ENCODE results near the gene KMT2E. TPM values are rescaled to one million over a fixed set of nuclear protein-coding genes. Genes with fewer than 3 reads are reported as not detected.
"Not testable (repeated sequence)": the region's sequence is repeated elsewhere in the genome, so short reads cannot be mapped to it uniquely, and the experiment has no call there.

Gene KMT2E
- total RNA-seq, 1 experiment from 2014 or later = 49.7 TPM

DNA sequence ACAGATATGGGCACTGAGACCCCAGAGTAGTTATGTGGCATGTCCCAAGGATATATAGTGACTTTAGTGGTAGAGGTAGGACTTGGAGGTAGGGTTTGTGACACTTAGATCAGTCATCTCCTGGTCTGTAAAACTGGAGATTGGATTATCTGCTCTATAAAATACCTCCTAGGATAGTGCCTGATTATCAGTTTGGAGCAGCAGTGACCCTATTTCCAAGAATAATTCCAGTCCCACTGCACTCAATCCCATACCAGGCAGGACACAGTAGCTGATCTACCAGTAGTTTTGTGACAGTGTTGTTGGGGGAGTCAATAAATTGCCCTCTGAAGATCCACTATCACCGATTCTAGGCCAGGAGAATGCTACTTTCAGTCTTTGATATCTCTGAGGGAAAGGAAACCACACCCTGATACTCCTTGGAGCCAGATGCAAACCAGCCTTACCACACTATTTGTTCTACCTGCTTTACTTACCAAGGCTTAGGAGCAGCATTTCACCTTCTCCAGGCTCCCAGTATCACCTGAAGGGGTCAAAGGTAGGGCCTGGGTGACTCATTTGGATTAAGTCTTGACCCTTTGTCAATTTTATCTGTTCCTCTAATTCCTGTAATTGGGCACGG, 30.6 kb downstream of the KMT2E start:
- TF ChIP-seq, protein P1, sequence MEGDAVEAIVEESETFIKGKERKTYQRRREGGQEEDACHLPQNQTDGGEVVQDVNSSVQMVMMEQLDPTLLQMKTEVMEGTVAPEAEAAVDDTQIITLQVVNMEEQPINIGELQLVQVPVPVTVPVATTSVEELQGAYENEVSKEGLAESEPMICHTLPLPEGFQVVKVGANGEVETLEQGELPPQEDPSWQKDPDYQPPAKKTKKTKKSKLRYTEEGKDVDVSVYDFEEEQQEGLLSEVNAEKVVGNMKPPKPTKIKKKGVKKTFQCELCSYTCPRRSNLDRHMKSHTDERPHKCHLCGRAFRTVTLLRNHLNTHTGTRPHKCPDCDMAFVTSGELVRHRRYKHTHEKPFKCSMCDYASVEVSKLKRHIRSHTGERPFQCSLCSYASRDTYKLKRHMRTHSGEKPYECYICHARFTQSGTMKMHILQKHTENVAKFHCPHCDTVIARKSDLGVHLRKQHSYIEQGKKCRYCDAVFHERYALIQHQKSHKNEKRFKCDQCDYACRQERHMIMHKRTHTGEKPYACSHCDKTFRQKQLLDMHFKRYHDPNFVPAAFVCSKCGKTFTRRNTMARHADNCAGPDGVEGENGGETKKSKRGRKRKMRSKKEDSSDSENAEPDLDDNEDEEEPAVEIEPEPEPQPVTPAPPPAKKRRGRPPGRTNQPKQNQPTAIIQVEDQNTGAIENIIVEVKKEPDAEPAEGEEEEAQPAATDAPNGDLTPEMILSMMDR (IDR thresholded peaks at IDR 0.05; ENCODE audit: unreplicated experiment) = no peak
- Mint-ChIP-seq H3K4me1 (ENCODE audit: insufficient read depth, unreplicated experiment) (peaks cover 13% of the 10 kb centered on the region), H3K27me3 (ENCODE audit: insufficient read depth, unreplicated experiment) (no peaks in the 10 kb centered on the region), H3K4me3 (ENCODE audit: unreplicated experiment) (no peak overlapping the region), H3K27ac (ENCODE audit: low read depth, unreplicated experiment) (no peak overlapping the region), H3K9me3 (ENCODE audit: unreplicated experiment) (no peaks in the 10 kb centered on the region), H3K36me3 (ENCODE audit: insufficient read depth, unreplicated experiment) (peaks cover 69% of the 10 kb centered on the region)
- DNase-seq (ENCODE audit: unreplicated experiment) = no peak
- intact Hi-C loops (cut with micrococcal nuclease) = no loop called here
- BruUV-seq (replicated peaks) = no TSS peak
- ChIA-PET POLR2A (no interaction called here), CTCF (interaction anchor here (2.4 kb wide), 1 partner anchor 63 kb away, joined by 9 read pairs; no protein-coding TSS in a partner anchor)

DNA sequence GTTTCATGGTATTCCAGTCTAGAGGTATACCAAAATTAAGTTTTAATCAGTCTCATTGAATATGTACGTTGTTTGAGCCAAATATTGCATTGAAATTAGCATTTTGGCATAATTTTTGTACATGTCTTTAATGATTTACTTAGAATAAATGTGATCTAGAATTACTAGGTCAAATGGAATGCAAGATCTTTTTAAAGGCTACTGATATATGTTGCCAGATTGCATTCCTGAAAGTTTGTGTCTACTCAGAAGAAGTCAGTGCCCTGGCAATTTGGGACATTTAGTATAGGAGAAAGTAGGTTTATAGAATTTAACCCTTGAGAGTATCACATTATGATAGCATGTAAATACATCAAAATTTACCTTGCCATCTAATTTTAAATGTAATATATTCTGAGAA, 32.4 kb downstream of the KMT2E start:
- DNase-seq (ENCODE audit: unreplicated experiment) = no peak
- BruUV-seq (replicated peaks) = no TSS peak
- intact Hi-C loops (cut with micrococcal nuclease) = no loop called here
- Mint-ChIP-seq H3K4me3 (ENCODE audit: unreplicated experiment) (no peak overlapping the region), H3K36me3 (ENCODE audit: insufficient read depth, unreplicated experiment) (peaks cover 67% of the 10 kb centered on the region), H3K4me1 (ENCODE audit: insufficient read depth, unreplicated experiment) (peaks cover 13% of the 10 kb centered on the region), H3K27me3 (ENCODE audit: insufficient read depth, unreplicated experiment) (no peaks in the 10 kb centered on the region), H3K27ac (ENCODE audit: low read depth, unreplicated experiment) (peak overlapping the region; percentile 37), H3K9me3 (ENCODE audit: unreplicated experiment) (no peaks in the 10 kb centered on the region)
- ChIA-PET POLR2A (no interaction called here), CTCF (no interaction called here)
- TF ChIP-seq, protein P1 (IDR thresholded peaks at IDR 0.05; ENCODE audit: unreplicated experiment) = no peak

DNA sequence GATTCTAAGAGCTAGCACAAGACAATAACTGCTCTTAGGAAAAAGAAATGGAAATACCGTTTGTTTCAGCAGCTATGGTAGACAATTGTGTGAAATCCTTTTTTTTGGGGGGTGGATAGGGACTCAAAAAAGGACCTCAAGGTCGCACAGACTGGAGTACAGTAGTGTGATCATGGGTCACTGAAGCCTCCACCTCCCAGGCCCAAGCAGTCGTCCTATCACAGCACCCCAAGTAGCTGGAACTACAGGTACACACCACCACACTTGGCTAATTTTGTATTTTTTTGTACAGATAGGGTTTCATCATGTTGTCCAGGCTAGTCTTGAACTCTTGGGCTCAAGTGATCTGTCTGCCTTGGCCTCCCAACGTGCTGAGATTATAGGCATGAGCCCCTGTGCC, 33.9 kb downstream of the KMT2E start:
- ChIA-PET CTCF (interaction anchor here (0.7 to 1.8 kb wide), 4 partner anchors 11 to 68 kb away, joined by 3 to 9 read pairs (median 4); no protein-coding TSS in a partner anchor), POLR2A (interaction anchor here (0.6 to 1.4 kb wide), 5 partner anchors 10 to 57 kb away, joined by 3 to 5 read pairs (median 4); no protein-coding TSS in a partner anchor)
- BruUV-seq (replicated peaks) = no TSS peak

DNA sequence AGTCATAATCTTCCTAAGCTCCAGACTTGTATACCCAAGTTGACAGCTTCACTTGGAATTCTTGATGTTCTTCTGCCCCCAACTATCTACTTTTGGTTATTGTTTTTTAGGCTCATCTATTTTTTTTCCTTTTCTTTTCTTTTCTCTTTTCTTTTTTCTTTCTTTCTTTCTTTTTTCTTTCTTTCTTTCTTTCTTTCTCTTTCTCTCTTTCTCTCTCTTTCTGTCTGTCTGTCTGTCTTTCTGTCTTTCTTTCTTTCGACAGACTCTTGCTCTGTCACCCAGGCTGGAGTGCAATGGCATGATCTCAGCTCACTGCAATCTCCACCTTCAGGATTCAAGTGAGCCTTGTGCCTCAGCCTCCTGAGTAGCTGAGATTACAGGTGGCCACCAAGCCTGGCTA, 36.5 kb downstream of the KMT2E start:
- DNase-seq (ENCODE audit: unreplicated experiment) = no peak
- Mint-ChIP-seq H3K36me3 (ENCODE audit: insufficient read depth, unreplicated experiment) (peaks cover 76% of the 10 kb centered on the region), H3K4me1 (ENCODE audit: insufficient read depth, unreplicated experiment) (peaks cover 30% of the 10 kb centered on the region), H3K27ac (ENCODE audit: low read depth, unreplicated experiment) (peak overlapping the region; percentile 59), H3K4me3 (ENCODE audit: unreplicated experiment) (no peak overlapping the region), H3K27me3 (ENCODE audit: insufficient read depth, unreplicated experiment) (no peaks in the 10 kb centered on the region), H3K9me3 (ENCODE audit: unreplicated experiment) (no peaks in the 10 kb centered on the region)
- BruUV-seq (replicated peaks) = no TSS peak
- ChIA-PET POLR2A (interaction anchor here (0.9 to 1.4 kb wide), 3 partner anchors 10 to 401 kb away, joined by 3 to 4 read pairs (median 3); no protein-coding TSS in a partner anchor), CTCF (interaction anchor here (1.5 kb wide), 1 partner anchor 8 kb away, joined by 4 read pairs; no protein-coding TSS in a partner anchor)
- intact Hi-C loops (cut with micrococcal nuclease) = no loop called here
- TF ChIP-seq, protein P1 (IDR thresholded peaks at IDR 0.05; ENCODE audit: unreplicated experiment) = no peak

More for the DNA sequence above, 33.9 kb downstream of the KMT2E start:
- TF ChIP-seq, protein P1 (IDR thresholded peaks at IDR 0.05; ENCODE audit: unreplicated experiment) = no peak
- DNase-seq (ENCODE audit: unreplicated experiment) = no peak
- no peaks in the 10 kb centered on the region for H3K27me3 Mint-ChIP-seq (ENCODE audit: insufficient read depth, unreplicated experiment)
- no peaks in the 10 kb centered on the region for H3K9me3 Mint-ChIP-seq (ENCODE audit: unreplicated experiment)
- peaks cover 74% of the 10 kb centered on the region for H3K36me3 Mint-ChIP-seq (ENCODE audit: insufficient read depth, unreplicated experiment)
- H3K27ac Mint-ChIP-seq (ENCODE audit: low read depth, unreplicated experiment) = no peak overlapping the region
- peaks cover 18% of the 10 kb centered on the region for H3K4me1 Mint-ChIP-seq (ENCODE audit: insufficient read depth, unreplicated experiment)
- intact Hi-C loops (cut with micrococcal nuclease) = no loop called here
- H3K4me3 Mint-ChIP-seq (ENCODE audit: unreplicated experiment) = no peak overlapping the region

DNA sequence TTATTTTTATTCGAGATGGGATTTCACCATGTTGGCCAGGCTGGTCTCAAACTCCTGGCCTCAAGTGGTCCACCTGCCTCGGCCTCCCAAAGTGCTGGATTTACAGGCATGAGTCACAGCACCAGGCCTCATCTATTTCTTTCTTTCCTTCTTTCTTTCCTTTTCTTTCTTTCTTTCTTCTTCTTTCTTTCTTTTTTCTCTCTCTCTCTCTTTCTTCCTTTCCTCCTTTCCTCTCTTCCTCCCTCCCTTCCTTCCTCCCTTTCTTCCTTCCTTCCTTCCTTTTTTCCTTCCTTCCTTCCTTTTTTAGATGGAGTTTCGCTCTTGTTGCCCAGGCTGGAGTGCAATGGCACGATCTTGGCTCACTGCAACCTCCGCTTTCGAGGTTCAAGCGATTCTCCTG, 36.9 kb downstream of the KMT2E start:
- BruUV-seq (replicated peaks) = not testable (repeated sequence)

More for the DNA sequence above, 36.9 kb downstream of the KMT2E start:
- H3K4me3 Mint-ChIP-seq (ENCODE audit: unreplicated experiment); H3K9me3 Mint-ChIP-seq (ENCODE audit: unreplicated experiment); H3K27me3 Mint-ChIP-seq (ENCODE audit: insufficient read depth, unreplicated experiment); intact Hi-C loops (cut with micrococcal nuclease); DNase-seq (ENCODE audit: unreplicated experiment): not testable (repeated sequence)
- H3K27ac Mint-ChIP-seq (ENCODE audit: low read depth, unreplicated experiment) = peak overlapping the region; percentile 59
- POLR2A ChIA-PET = interaction anchor here (1.1 kb wide), 1 partner anchor 401 kb away, joined by 4 read pairs; no protein-coding TSS in a partner anchor
- CTCF ChIA-PET = interaction anchor here (1.0 to 1.5 kb wide), 2 partner anchors 9 to 71 kb away, joined by 4 read pairs; no protein-coding TSS in a partner anchor
- peaks cover 76% of the 10 kb centered on the region for H3K36me3 Mint-ChIP-seq (ENCODE audit: insufficient read depth, unreplicated experiment)
- peaks cover 29% of the 10 kb centered on the region for H3K4me1 Mint-ChIP-seq (ENCODE audit: insufficient read depth, unreplicated experiment)

All from MCF 10A (cell line).